Measurements from ENCODE around the gene RNASEH2B.

Gene RNASEH2B

GRCh38 chr13:50873991-50874390 lies 35.6 kb upstream of the RNASEH2B start:
- TF ChIP-seq CTCF (IDR thresholded peaks at IDR 0.05), result no peak
- no peak for TF ChIP-seq ZFX (IDR thresholded peaks at IDR 0.05; ENCODE audit: borderline replicate concordance)
- H3K27ac ChIP-seq, result no peak overlapping the region

GRCh38 chr13:50882816-50883435 lies 26.7 kb upstream of the RNASEH2B start:
- no peak overlapping the region for H3K27ac ChIP-seq
- TF ChIP-seq CTCF (IDR thresholded peaks at IDR 0.05) (no peak), ZFX (IDR thresholded peaks at IDR 0.05; ENCODE audit: borderline replicate concordance) (no peak)

- TF ChIP-seq ZFX (IDR thresholded peaks at IDR 0.05; ENCODE audit: borderline replicate concordance) (no peak), CTCF (IDR thresholded peaks at IDR 0.05) (no peak)
- H3K27ac ChIP-seq, result no peak overlapping the region
These were observed 25.9 kb upstream of the RNASEH2B start for GRCh38 chr13:50883728-50884127.

GRCh38 chr13:50884265-50884664 lies 25.3 kb upstream of the RNASEH2B start:
- no peak overlapping the region for H3K27ac ChIP-seq
- TF ChIP-seq ZFX (IDR thresholded peaks at IDR 0.05; ENCODE audit: borderline replicate concordance), result no peak
- no peak for TF ChIP-seq CTCF (IDR thresholded peaks at IDR 0.05)

- H3K27ac ChIP-seq, result no peak overlapping the region
- TF ChIP-seq CTCF (IDR thresholded peaks at IDR 0.05) (no peak), ZFX (IDR thresholded peaks at IDR 0.05; ENCODE audit: borderline replicate concordance) (no peak)
These were observed 22.4 kb upstream of the RNASEH2B start for GRCh38 chr13:50887151-50887550.

- H3K27ac ChIP-seq, result no peak overlapping the region
- TF ChIP-seq ZFX (IDR thresholded peaks at IDR 0.05; ENCODE audit: borderline replicate concordance) (no peak), CTCF (IDR thresholded peaks at IDR 0.05) (no peak)
These were observed 21.2 kb upstream of the RNASEH2B start for GRCh38 chr13:50888362-50888761.

GRCh38 chr13:50889317-50889716 lies 20.3 kb upstream of the RNASEH2B start:
- H3K27ac ChIP-seq, result no peak overlapping the region
- TF ChIP-seq ZFX (IDR thresholded peaks at IDR 0.05; ENCODE audit: borderline replicate concordance) (no peak), CTCF (IDR thresholded peaks at IDR 0.05) (no peak)
